Parathyroid adenoma (tissue), 2 donors: ENCODE measurements around the gene STX16.

ENCODE experiments used
- H2AFZ ChIP-seq: fragments of 300-600 bp; sonication (generic); one replicate; pipeline ENCODE4 v1.7.0; 2017; ENCODE audit warnings: antibody characterized with exemption, mild to moderate bottlenecking
- H3K27ac ChIP-seq: fragments of 300-600 bp; sonication (generic); one replicate; pipeline ENCODE4 v1.7.0; 2017
- H3K27me3 ChIP-seq: fragments of 300-600 bp; sonication (generic); one replicate; pipeline ENCODE4 v1.7.0; 2017; ENCODE audit warnings: low read length; ENCODE audit not compliant: control insufficient read depth, insufficient read depth
- H3K36me3 ChIP-seq: fragments of 300-600 bp; sonication (generic); one replicate; pipeline ENCODE4 v1.7.0; 2017; ENCODE audit warnings: low read length; ENCODE audit not compliant: control insufficient read depth, insufficient read depth
- H3K4me1 ChIP-seq: fragments of 300-600 bp; sonication (generic); one replicate; pipeline ENCODE4 v1.7.0; 2017; ENCODE audit warnings: control low read depth
- H3K4me2 ChIP-seq: fragments of 300-600 bp; sonication (generic); one replicate; pipeline ENCODE4 v1.7.0; 2017; ENCODE audit warnings: low read length
- H3K4me3 ChIP-seq: fragments of 300-600 bp; sonication (generic); one replicate; pipeline ENCODE4 v1.7.0; 2017; ENCODE audit warnings: low read depth, low read length
- H3K79me2 ChIP-seq: fragments of 300-600 bp; sonication (generic); one replicate; pipeline ENCODE4 v1.7.0; 2017; ENCODE audit warnings: control low read depth
- H3K9ac ChIP-seq: fragments of 300-600 bp; sonication (generic); one replicate; pipeline ENCODE4 v1.7.0; 2017; ENCODE audit warnings: mild to moderate bottlenecking
- H3K9me3 ChIP-seq: fragments of 300-600 bp; sonication (generic); one replicate; pipeline ENCODE4 v1.7.0; 2017; ENCODE audit warnings: low read length; ENCODE audit not compliant: control insufficient read depth
- CTCF ChIP-seq: fragments of 300-600 bp; sonication (generic); IDR thresholded peaks from one replicate; pipeline ENCODE4 v1.7.0; 2017; ENCODE audit warnings: antibody characterized with exemption, mild to moderate bottlenecking
- donor health status: primary hyperparathyroidism.

Gene STX16

GRCh38 chr20:58629215-58629580 is 21.9 kb upstream of the STX16 start:
- Histone ChIP-seq H3K27me3 (no peaks in the 10 kb centered on the region), H3K9me3 (no peaks in the 10 kb centered on the region), H3K36me3 (no peaks in the 10 kb centered on the region), H3K4me1 (no peaks in the 10 kb centered on the region), H3K27ac (no peak overlapping the region), H3K9ac (no peak overlapping the region), H2AFZ (no peak overlapping the region), H3K4me2 (no peak overlapping the region), H3K4me3 (no peak overlapping the region), H3K79me2 (no peaks in the 10 kb centered on the region)
- no peak for TF ChIP-seq CTCF

- Histone ChIP-seq H3K27ac (no peak overlapping the region), H3K27me3 (no peaks in the 10 kb centered on the region), H3K4me2 (no peak overlapping the region), H3K9ac (no peak overlapping the region), H3K4me3 (no peak overlapping the region), H2AFZ (no peak overlapping the region), H3K4me1 (no peaks in the 10 kb centered on the region), H3K79me2 (no peaks in the 10 kb centered on the region), H3K9me3 (no peaks in the 10 kb centered on the region), H3K36me3 (no peaks in the 10 kb centered on the region)
- TF ChIP-seq CTCF, result no peak
These were observed 21.0 kb upstream of the STX16 start for GRCh38 chr20:58630063-58630462.

- Histone ChIP-seq H3K9ac (no peak overlapping the region), H3K9me3 (no peaks in the 10 kb centered on the region), H3K36me3 (no peaks in the 10 kb centered on the region), H3K4me1 (no peaks in the 10 kb centered on the region), H2AFZ (no peak overlapping the region), H3K79me2 (no peaks in the 10 kb centered on the region), H3K27me3 (no peaks in the 10 kb centered on the region), H3K4me3 (no peak overlapping the region), H3K4me2 (no peak overlapping the region), H3K27ac (no peak overlapping the region)
- no peak for TF ChIP-seq CTCF
These were observed 17.7 kb upstream of the STX16 start for GRCh38 chr20:58633161-58634053.

GRCh38 chr20:58634059-58634458 is 17.0 kb upstream of the STX16 start:
- H3K9me3 ChIP-seq, result no peaks in the 10 kb centered on the region
- no peak overlapping the region for H3K4me3 ChIP-seq
- H3K36me3 ChIP-seq, result no peaks in the 10 kb centered on the region
- no peaks in the 10 kb centered on the region for H3K4me1 ChIP-seq
- TF ChIP-seq CTCF, result no peak
- H3K9ac ChIP-seq, result no peak overlapping the region
- H3K27ac ChIP-seq, result no peak overlapping the region
- no peaks in the 10 kb centered on the region for H3K79me2 ChIP-seq
- no peak overlapping the region for H3K4me2 ChIP-seq
- no peaks in the 10 kb centered on the region for H3K27me3 ChIP-seq
- no peak overlapping the region for H2AFZ ChIP-seq
